AG04449 (cell line): Measurements from ENCODE around the gene RAB20.

Experiments
- CTCF ChIA-PET: fragments of 350-600 bp; formaldehyde crosslinking; extraction: SDS; loops from one replicate; lab custom pipeline; 2021; ENCODE audit warnings: antibody characterized with exemption; lab: Yijun Ruan, JAX
- POLR2A ChIA-PET: fragments of 400-600, 350-600 bp; formaldehyde crosslinking; extraction: SDS; loops from one replicate; lab custom pipeline; 2020; ENCODE audit warnings: antibody characterized with exemption, inconsistent platforms; lab: Yijun Ruan, JAX
- DNase-seq: peaks from one replicate; pipeline ENCODE4 v3.0.0-alpha.2; 2010; ENCODE audit warnings: low read depth, low spot score
- H3K4me3 ChIP-seq: 2 replicates; pipeline ENCODE4 v1.5.1; 2011; ENCODE audit warnings: low read depth, mild to moderate bottlenecking, control low read depth, low read length
- CTCF ChIP-seq: IDR thresholded peaks from one replicate; pipeline ENCODE4 v1.5.1; 2011; ENCODE audit warnings: mild to moderate bottlenecking, moderate library complexity, low read length, control low read depth, inconsistent platforms; ENCODE audit not compliant: insufficient read depth; ENCODE audit errors: missing control alignments

Gene RAB20

DNA sequence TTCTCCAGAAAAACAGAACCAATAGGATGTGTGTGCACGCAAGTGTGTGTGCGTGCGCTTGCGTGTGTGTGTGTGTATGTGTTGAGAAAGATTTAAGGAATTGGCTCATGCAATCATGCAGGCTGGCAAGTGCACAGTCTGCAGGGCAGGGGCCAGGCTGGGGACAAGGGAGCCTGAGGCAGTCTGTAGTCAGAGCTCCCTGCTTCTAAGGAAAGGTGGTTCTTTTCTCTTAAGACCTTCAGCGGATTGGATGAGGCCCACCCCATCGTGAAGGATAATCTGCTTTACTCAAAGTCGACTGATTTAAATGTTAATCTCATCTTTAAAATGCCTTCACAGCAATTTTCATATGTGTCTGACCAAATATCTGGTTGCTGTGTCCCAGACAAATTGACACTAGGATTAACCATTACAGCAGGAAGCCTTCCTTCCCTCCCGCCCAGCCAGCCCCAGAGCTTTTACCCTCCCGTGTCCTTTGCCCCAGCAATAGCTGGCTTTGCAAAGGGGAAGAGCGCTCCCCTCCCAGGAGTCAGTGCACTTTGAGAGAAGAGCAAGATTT, 38.8 kb upstream of the RAB20 start:
- ChIA-PET POLR2A (no interaction called here), CTCF (no interaction called here)
- no peak for DNase-seq
- H3K4me3 ChIP-seq = no peak overlapping the region
- TF ChIP-seq CTCF = no peak

DNA sequence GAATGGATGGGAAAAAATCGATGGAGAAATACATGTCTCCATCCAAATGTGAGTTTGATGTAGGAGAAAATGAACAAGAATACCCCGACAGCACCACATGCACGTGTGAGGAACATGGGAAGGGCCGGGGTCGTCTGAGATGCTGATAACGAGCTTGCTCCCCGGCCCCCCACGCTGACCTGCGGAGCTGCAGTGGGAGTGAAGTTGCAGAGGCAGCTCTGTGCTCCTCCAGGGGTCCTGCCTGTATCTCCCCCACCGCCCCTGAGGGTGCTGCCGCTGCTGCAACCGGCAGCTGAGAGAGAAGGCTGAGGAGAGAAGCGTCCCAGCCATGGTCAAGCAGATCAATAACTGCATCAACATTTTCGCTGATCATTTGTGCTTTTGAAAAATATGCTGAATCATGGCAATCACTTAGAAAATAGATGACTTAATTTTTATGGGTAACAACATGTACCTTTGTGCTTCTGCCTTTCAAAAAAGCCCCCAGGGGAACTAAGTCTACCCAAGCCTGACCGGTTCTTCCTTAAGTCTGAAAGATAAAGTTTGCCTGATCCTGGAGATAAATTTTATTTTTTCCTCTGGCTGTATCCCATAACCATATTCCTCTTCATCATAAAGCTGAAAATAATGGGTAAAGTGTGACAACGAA, 35.6 kb upstream of the RAB20 start:
- no peak for DNase-seq
- ChIA-PET CTCF (interaction anchor here (0.9 to 2.3 kb wide), 4 partner anchors 12 to 456 kb away, joined by 3 to 9 read pairs (median 4); no protein-coding TSS in a partner anchor), POLR2A (no interaction called here)
- no peak for TF ChIP-seq CTCF
- H3K4me3 ChIP-seq = no peak overlapping the region

DNA sequence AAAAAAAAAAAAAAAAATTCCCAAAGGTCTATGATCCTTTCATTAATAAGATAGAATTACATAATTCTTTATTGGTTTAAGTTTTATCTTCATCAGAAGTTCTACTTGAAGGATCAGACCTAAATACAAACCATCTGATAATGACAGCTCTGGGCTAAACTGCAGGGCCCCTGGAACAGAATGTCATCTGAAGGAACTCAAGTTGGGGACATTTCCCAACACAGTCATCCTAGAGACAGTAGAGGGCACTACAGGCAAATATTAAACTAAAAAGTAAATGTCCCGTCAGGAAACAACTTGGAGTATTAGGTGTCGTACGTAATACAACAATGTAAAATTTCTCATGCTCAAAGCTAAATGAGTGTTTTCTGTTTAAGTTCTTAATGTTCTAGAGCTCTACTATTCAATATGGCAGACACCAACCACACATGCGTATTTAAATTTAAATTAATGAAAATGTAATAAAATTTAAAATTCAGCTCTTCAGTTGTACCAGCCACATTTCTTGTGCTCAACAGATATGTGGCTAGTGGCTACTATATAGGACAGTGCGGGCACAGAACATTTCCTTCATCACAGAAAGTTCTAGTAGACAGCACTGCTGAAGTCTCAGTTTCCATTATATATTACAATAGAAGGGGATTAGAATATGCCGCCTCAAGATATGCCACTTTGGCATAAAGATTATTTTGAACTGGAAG, 32.1 kb upstream of the RAB20 start:
- DNase-seq = no peak
- TF ChIP-seq CTCF = peak; percentile 33
- H3K4me3 ChIP-seq = no peak overlapping the region
- POLR2A ChIA-PET = interaction anchor here (0.6 to 1.0 kb wide), 2 partner anchors 21 to 122 kb away, joined by 3 read pairs; no protein-coding TSS in a partner anchor
- CTCF ChIA-PET = interaction anchor here (0.7 to 2.0 kb wide), 27 partner anchors 8 to 456 kb away, joined by 3 to 10 read pairs (median 4); partner anchors contain the start of gene NAXD

GRCh38 chr13:110592665-110593064, 31.1 kb upstream of the RAB20 start:
- H3K4me3 ChIP-seq = no peak overlapping the region
- CTCF ChIA-PET = interaction anchor here (1.5 to 2.0 kb wide), 2 partner anchors 26 to 99 kb away, joined by 4 to 9 read pairs; no protein-coding TSS in a partner anchor
- no peak for TF ChIP-seq CTCF
- POLR2A ChIA-PET = no interaction called here
- DNase-seq = peak; percentile 74

DNA sequence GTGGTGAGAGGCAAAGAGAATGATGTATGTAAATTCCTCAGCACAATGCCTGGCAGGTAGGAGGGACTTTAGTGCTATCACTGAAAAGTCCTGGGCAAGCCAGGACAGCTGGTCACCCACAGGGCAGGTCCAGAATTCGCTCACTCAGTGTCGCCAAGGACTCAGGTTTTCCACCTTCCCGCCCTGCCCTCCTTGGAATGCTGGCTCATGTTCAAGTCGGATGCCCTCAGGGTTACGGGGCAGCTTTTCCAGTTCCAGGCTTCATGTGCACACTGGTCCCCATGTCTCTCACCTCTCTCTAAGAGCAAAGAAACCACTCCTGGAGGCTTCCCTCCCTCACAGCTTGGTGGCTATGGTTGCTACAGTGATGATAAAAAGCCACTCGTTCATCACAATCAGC, 29.1 kb upstream of the RAB20 start:
- H3K4me3 ChIP-seq = no peak overlapping the region
- POLR2A ChIA-PET = no interaction called here
- no peak for DNase-seq
- TF ChIP-seq CTCF = no peak
- CTCF ChIA-PET = interaction anchor here (1.1 to 1.4 kb wide), 2 partner anchors 128 to 135 kb away, joined by 3 to 4 read pairs; no protein-coding TSS in a partner anchor
